ENCODE measurements around the gene SAPCD1. TPM values are rescaled to one million over a fixed set of nuclear protein-coding genes. Genes with fewer than 3 reads are reported as not detected.

The SAPCD1 gene
- total RNA-seq, 2 donors from 2014 or later = 7.9 to 8.4 TPM

DNA sequence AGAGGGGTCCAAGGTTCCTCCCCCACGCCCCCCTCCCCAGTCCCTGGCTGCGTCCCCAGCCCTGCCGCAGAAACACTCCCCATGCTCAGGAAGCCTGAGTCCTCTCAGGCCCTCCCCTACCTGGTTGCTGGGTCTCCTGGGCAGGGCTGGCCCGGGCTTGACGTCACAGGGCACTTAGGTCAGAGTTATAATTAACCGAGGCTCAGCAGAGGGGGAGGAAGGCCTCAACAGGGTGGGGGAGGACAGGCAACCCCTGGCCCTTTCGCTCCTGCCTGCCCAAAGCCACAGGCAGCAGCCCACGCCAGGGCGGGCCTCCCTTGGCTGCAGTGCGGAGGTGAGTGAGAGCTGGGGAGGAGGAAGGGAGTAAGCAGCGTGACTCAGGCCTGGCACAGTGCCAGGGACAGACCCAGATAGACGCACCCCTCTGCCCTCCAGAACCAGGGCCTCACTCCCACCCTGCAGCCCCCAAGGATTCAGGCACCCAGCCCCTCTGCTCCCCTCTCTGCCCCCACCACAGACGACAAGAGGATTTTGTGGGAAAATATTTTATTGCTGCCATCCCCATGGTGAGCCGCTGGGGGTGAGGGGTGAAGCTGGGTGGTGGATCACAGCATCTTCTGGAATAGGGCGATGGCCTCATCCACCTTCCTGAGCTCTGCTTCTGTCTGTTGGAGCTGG, 14.7 kb downstream of the SAPCD1 start, which contains the start of gene VWA7:
Gene VWA7 (minus strand): TSS at position 340 of the 678 bp plus-strand sequence. CDS start 549 bp downstream, outside the sequence.
- DNase-seq = peak; percentile 56

DNA sequence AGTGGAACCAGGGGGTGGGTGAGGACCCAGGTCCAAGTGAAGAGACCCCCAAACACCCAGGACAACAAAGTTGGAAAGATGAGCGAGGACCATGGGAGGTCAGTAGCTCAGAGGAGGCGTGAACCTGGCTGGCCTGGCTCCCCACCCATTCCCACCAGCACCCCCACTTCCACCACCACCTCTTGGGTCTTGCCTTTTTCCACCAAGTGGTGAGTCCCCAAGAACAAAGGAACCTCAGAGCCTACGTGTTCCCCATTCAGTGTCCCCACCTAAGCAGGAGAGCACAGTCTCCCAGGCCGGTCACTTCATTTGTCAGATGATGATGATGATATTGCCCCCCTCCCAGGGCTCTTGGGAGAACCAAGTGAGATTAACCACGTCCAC, 15.2 kb downstream of the SAPCD1 start:
- TF ChIP-seq, protein P1, sequence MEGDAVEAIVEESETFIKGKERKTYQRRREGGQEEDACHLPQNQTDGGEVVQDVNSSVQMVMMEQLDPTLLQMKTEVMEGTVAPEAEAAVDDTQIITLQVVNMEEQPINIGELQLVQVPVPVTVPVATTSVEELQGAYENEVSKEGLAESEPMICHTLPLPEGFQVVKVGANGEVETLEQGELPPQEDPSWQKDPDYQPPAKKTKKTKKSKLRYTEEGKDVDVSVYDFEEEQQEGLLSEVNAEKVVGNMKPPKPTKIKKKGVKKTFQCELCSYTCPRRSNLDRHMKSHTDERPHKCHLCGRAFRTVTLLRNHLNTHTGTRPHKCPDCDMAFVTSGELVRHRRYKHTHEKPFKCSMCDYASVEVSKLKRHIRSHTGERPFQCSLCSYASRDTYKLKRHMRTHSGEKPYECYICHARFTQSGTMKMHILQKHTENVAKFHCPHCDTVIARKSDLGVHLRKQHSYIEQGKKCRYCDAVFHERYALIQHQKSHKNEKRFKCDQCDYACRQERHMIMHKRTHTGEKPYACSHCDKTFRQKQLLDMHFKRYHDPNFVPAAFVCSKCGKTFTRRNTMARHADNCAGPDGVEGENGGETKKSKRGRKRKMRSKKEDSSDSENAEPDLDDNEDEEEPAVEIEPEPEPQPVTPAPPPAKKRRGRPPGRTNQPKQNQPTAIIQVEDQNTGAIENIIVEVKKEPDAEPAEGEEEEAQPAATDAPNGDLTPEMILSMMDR (conservative IDR thresholded peaks at IDR 0.05) = no peak
- no peak overlapping the region for H3K4me3 ChIP-seq (ENCODE audit: low read length)
- DNase-seq = no peak
- WGBS, 2 experiments (ENCODE audit: insufficient coverage in 1 of 2, insufficient read length in 1 of 2) = 90 to 93% methylated on average over 5 of the region's 5 CpGs
- no peaks in the 10 kb centered on the region for H3K9me3 ChIP-seq (ENCODE audit: control insufficient read depth, low read length)
- no peaks in the 10 kb centered on the region for H3K9me3 Mint-ChIP-seq
- peaks cover 29% of the 10 kb centered on the region for H3K36me3 ChIP-seq (ENCODE audit: control insufficient read depth, insufficient read depth, low read length)
- no peak overlapping the region for H3K4me3 Mint-ChIP-seq
- H3K27ac Mint-ChIP-seq = no peak overlapping the region
- H3K27ac ChIP-seq (ENCODE audit: low read depth, low read length) = no peak overlapping the region
- H3K4me1 ChIP-seq (ENCODE audit: control insufficient read depth, insufficient read depth, low read length) = no peaks in the 10 kb centered on the region
- no peaks in the 10 kb centered on the region for H3K4me1 Mint-ChIP-seq
- no peaks in the 10 kb centered on the region for H3K27me3 ChIP-seq (ENCODE audit: control insufficient read depth, insufficient read depth, low read length, poor library complexity, severe bottlenecking)
- no peak overlapping the region for H3K9ac ChIP-seq (ENCODE audit: extremely low read depth, low read length, poor library complexity, severe bottlenecking)
- H3K27me3 Mint-ChIP-seq (ENCODE audit: insufficient read depth) = no peaks in the 10 kb centered on the region
- H3K36me3 Mint-ChIP-seq (ENCODE audit: low read depth) = peaks cover 24% of the 10 kb centered on the region

More for the DNA sequence above, 14.7 kb downstream of the SAPCD1 start, which contains the start of gene VWA7:
- Histone ChIP-seq H3K36me3 (ENCODE audit: control insufficient read depth, insufficient read depth, low read length) (peaks cover 26% of the 10 kb centered on the region), H3K9me3 (ENCODE audit: control insufficient read depth, low read length) (no peaks in the 10 kb centered on the region), H3K4me1 (ENCODE audit: control insufficient read depth, insufficient read depth, low read length) (no peaks in the 10 kb centered on the region), H3K27me3 (ENCODE audit: control insufficient read depth, insufficient read depth, low read length, poor library complexity, severe bottlenecking) (no peaks in the 10 kb centered on the region), H3K9ac (ENCODE audit: extremely low read depth, low read length, poor library complexity, severe bottlenecking) (no peak within 1 kb of the TSS), H3K4me3 (ENCODE audit: low read length) (no peak within 1 kb of the TSS), H3K27ac (ENCODE audit: low read depth, low read length) (no peak within 1 kb of the TSS)
- no peaks in the 10 kb centered on the region for H3K27me3 Mint-ChIP-seq (ENCODE audit: insufficient read depth)
- no peaks in the 10 kb centered on the region for H3K4me1 Mint-ChIP-seq
- TF ChIP-seq, protein P1 (conservative IDR thresholded peaks at IDR 0.05) = no peak
- WGBS, 2 experiments (ENCODE audit: insufficient coverage in 1 of 2, insufficient read length in 1 of 2) = 80% methylated on average over 15 of the region's 15 CpGs; no CpG with 5 or more reads in 1 of the 2 experiments
- no peaks in the 10 kb centered on the region for H3K9me3 Mint-ChIP-seq
- no peak within 1 kb of the TSS for H3K27ac Mint-ChIP-seq
- peaks cover 21% of the 10 kb centered on the region for H3K36me3 Mint-ChIP-seq (ENCODE audit: low read depth)
- H3K4me3 Mint-ChIP-seq = no peak within 1 kb of the TSS

DNA sequence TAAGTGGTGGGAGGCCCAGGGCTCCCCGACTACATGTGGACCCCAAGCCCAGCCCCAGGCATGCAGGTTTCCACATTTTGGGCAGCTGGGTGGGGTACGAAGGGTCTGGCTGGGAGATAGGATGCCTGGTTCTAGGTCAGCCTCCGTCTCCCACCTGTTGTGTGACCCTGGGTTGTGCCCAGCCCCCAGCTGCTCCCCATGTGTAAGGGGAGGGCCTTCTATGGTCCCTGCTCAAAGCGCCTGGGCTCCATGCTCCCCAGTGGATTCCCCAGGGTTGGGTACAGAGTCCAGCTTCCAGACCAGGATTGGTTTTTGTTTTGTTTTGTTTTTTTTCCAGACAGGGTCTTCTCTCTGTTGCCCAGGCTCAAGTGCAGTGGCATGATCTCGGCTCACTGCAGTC, 15.7 kb downstream of the SAPCD1 start:
- H3K36me3 Mint-ChIP-seq (ENCODE audit: low read depth) = peaks cover 29% of the 10 kb centered on the region
- H3K27ac ChIP-seq (ENCODE audit: low read depth, low read length) = no peak overlapping the region
- peaks cover 31% of the 10 kb centered on the region for H3K36me3 ChIP-seq (ENCODE audit: control insufficient read depth, insufficient read depth, low read length)
- TF ChIP-seq, protein P1 (conservative IDR thresholded peaks at IDR 0.05) = no peak
- H3K27me3 Mint-ChIP-seq (ENCODE audit: insufficient read depth) = no peaks in the 10 kb centered on the region
- H3K9me3 ChIP-seq (ENCODE audit: control insufficient read depth, low read length) = no peaks in the 10 kb centered on the region
- H3K4me1 ChIP-seq (ENCODE audit: control insufficient read depth, insufficient read depth, low read length) = no peaks in the 10 kb centered on the region
- DNase-seq = no peak
- no peak overlapping the region for H3K4me3 ChIP-seq (ENCODE audit: low read length)
- H3K27me3 ChIP-seq (ENCODE audit: control insufficient read depth, insufficient read depth, low read length, poor library complexity, severe bottlenecking) = no peaks in the 10 kb centered on the region
- no peaks in the 10 kb centered on the region for H3K4me1 Mint-ChIP-seq
- H3K9me3 Mint-ChIP-seq = no peaks in the 10 kb centered on the region
- H3K9ac ChIP-seq (ENCODE audit: extremely low read depth, low read length, poor library complexity, severe bottlenecking) = no peak overlapping the region
- WGBS, 2 experiments (ENCODE audit: insufficient coverage in 1 of 2, insufficient read length in 1 of 2) = 91 to 100% methylated on average over 5 of the region's 5 CpGs
- no peak overlapping the region for H3K27ac Mint-ChIP-seq
- H3K4me3 Mint-ChIP-seq = no peak overlapping the region

Measured in endodermal cell (in vitro differentiated cells).